Mammary epithelial cell (primary cell): ENCODE measurements around the gene PRPF19.

Experiments used
- CTCF ChIP-seq, 2 donors: IDR thresholded peaks in 1 of 2; conservative IDR thresholded peaks in 1 of 2; 2 replicates each; pipeline ENCODE4 v1.5.1; 2011 to 2012; ENCODE audit warnings: inconsistent platforms in 2 of 2, low read length in 2 of 2, mild to moderate bottlenecking in 2 of 2, control low read depth in 1 of 2, low read depth in 1 of 2; ENCODE audit not compliant: insufficient read depth in 1 of 2; ENCODE audit errors: extremely low read depth in 1 of 2
- EZH2 ChIP-seq: IDR thresholded peaks from 2 replicates; pipeline ENCODE4 v1.6.1; 2012; ENCODE audit warnings: low read length, inconsistent platforms, borderline replicate concordance

- TF ChIP-seq CTCF (conservative IDR thresholded peaks at IDR 0.05 in 1 of 2, IDR thresholded peaks at IDR 0.05 in 1 of 2; ENCODE audit: extremely low read depth in 1 of 2, insufficient read depth in 1 of 2, low read depth in 1 of 2, low read length in 2 of 2) (no peak), EZH2 (no peak)
Measured at GRCh38 chr11:60953781-60954180, 47.4 kb upstream of the PRPF19 start.
